Testis (tissue), 3 donors: Measurements from ENCODE around the gene ACBD4. TPM values are rescaled to one million over a fixed set of nuclear protein-coding genes. Genes with fewer than 3 reads are reported as not detected.
"Not testable (repeated sequence)": the region's sequence is repeated elsewhere in the genome, so short reads cannot be mapped to it uniquely, and the experiment has no call there.

Experiments used
- DNase-seq: peaks from one replicate; pipeline ENCODE4 v3.0.0-alpha.2; 2019
- H3K27ac ChIP-seq, 2 donors: fragments of 200-600 bp; sonication (generic); one replicate each; pipeline ENCODE4 v1.5.1; 2019
- H3K27me3 ChIP-seq: fragments of 200-600 bp; sonication (generic); one replicate; pipeline ENCODE4 v1.5.1; 2019
- H3K36me3 ChIP-seq: fragments of 200-600 bp; sonication (generic); one replicate; pipeline ENCODE4 v1.5.1; 2017; ENCODE audit warnings: low read depth; ENCODE audit errors: missing control alignments
- H3K4me1 ChIP-seq: fragments of 200-600 bp; sonication (generic); one replicate; pipeline ENCODE4 v1.5.1; 2019
- H3K4me3 ChIP-seq, 2 donors: fragments of 200-600 bp; sonication (generic); one replicate each; pipeline ENCODE4 v1.5.1; 2017 to 2019
- H3K9me3 ChIP-seq: fragments of 200-600 bp; sonication (generic); one replicate; pipeline ENCODE4 v1.5.1; 2017
- CTCF ChIP-seq, 3 experiments: fragments of 450-650 bp in 2 of 3; fragments of 200-600 bp in 1 of 3; sonication (generic) in 1 of 3; IDR thresholded peaks; one replicate each; pipeline ENCODE4 v1.5.1; 2016 to 2019; ENCODE audit warnings: antibody characterized with exemption in 3 of 3, mild to moderate bottlenecking in 2 of 3, moderate library complexity in 1 of 3
- POLR2A ChIP-seq: fragments of 450-650 bp; IDR thresholded peaks from one replicate; pipeline ENCODE4 v1.6.1; 2017; ENCODE audit warnings: antibody characterized with exemption, mild to moderate bottlenecking, moderate library complexity
- whole genome bisulfite sequencing, 2 donors: methylation state at CpG; one replicate each; pipeline ENCODE4 v1.1.5; 2018; 5-methylcytosine and 5-hydroxymethylcytosine counted together
- intact Hi-C: fragments of 100-400 bp; cut with DNase I; formaldehyde crosslinking; loops from one replicate; pipeline ENCODE4 v1.15.1; 2023; ENCODE audit warnings: low total_unique reads
- polyA plus RNA-seq: library from polyadenylated mRNA; stranded (reverse); fragments of 350-450 nt; fragmentation: Illumina TruSeq; extraction: RNeasy Lipid Tissue Mini Kit (QIAGEN cat#74804); gene quantifications from one replicate; pipeline ENCODE4 v1.2.3, GENCODE V29; 2014; ENCODE audit warnings: low read depth, low replicate concordance; ENCODE audit not compliant: insufficient read depth
- total RNA-seq, 2 donors: library from RNA; depleted of rRNA; stranded (reverse); fragments of >200 nt; gene quantifications; one replicate each; pipeline ENCODE4 v1.2.3, GENCODE V29; 2016

Gene ACBD4
- total and polyA plus RNA-seq, 3 donors from 2014 or later: 7.5 to 9.1 (median 8.3) TPM

- H3K27me3 ChIP-seq: no peaks in the 10 kb centered on the region
- no peaks in the 10 kb centered on the region for H3K9me3 ChIP-seq
- WGBS, 2 donors: 87 to 89% methylated on average over 6 of the region's 6 CpGs
- intact Hi-C loops: loop anchor here (10.0 kb wide), 1 partner anchor 348 kb away; no protein-coding TSS in a partner anchor
- H3K4me3 ChIP-seq: no peak overlapping the region
- TF ChIP-seq POLR2A: no peak
- TF ChIP-seq CTCF (IDR thresholded peaks at IDR 0.05): no peak
- no peaks in the 10 kb centered on the region for H3K36me3 ChIP-seq
- H3K4me1 ChIP-seq: peaks cover 25% of the 10 kb centered on the region
- no peak for DNase-seq
- H3K27ac ChIP-seq: no peak overlapping the region
Observed at GRCh38 chr17:45123076-45123770, 12.3 kb upstream of the ACBD4 start.

- no peaks in the 10 kb centered on the region for H3K27me3 ChIP-seq
- peaks cover 34% of the 10 kb centered on the region for H3K4me1 ChIP-seq
- no peak overlapping the region for H3K27ac ChIP-seq
- TF ChIP-seq CTCF (IDR thresholded peaks at IDR 0.05) (no peak), POLR2A (no peak)
- no peak for DNase-seq
- H3K9me3 ChIP-seq: no peaks in the 10 kb centered on the region
- H3K36me3 ChIP-seq: no peaks in the 10 kb centered on the region
- no peak overlapping the region for H3K4me3 ChIP-seq
- 63 to 85% methylated on average over 8 to 15 of the region's 15 CpGs for WGBS, 2 donors
- intact Hi-C loops: loop anchor here (10.0 kb wide), 1 partner anchor 349 kb away; no protein-coding TSS in a partner anchor
Observed at GRCh38 chr17:45123930-45124796, 11.3 kb upstream of the ACBD4 start.

- not testable (repeated sequence) for H3K36me3 ChIP-seq, H3K4me3 ChIP-seq, DNase-seq, H3K27ac ChIP-seq, H3K9me3 ChIP-seq, H3K27me3 ChIP-seq
- 60 to 74% methylated on average over 5 of the region's 5 CpGs for WGBS, 2 donors
- peaks cover 40% of the 10 kb centered on the region for H3K4me1 ChIP-seq
- intact Hi-C loops: loop anchor here (10.0 kb wide), 1 partner anchor 350 kb away; no protein-coding TSS in a partner anchor
Observed at GRCh38 chr17:45124797-45125122, 10.7 kb upstream of the ACBD4 start.

GRCh38 chr17:45125509-45125908 is 10.0 kb upstream of the ACBD4 start:
- 92 to 96% methylated on average over 8 of the region's 8 CpGs for WGBS, 2 donors
- intact Hi-C loops: loop anchor here (10.0 kb wide), 1 partner anchor 351 kb away; no protein-coding TSS in a partner anchor
- Histone ChIP-seq H3K27me3 (no peaks in the 10 kb centered on the region), H3K9me3 (no peaks in the 10 kb centered on the region), H3K27ac (no peak overlapping the region), H3K36me3 (no peaks in the 10 kb centered on the region), H3K4me3 (no peak overlapping the region), H3K4me1 (peaks cover 45% of the 10 kb centered on the region)
- no peak for DNase-seq
- no peak for TF ChIP-seq CTCF (IDR thresholded peaks at IDR 0.05)
- TF ChIP-seq POLR2A: no peak

- TF ChIP-seq CTCF (IDR thresholded peaks at IDR 0.05): no peak
- no peak for TF ChIP-seq POLR2A
Observed at GRCh38 chr17:45127207-45127547, 8.3 kb upstream of the ACBD4 start.

More at GRCh38 chr17:45127207-45127547, 8.3 kb upstream of the ACBD4 start:
- Histone ChIP-seq H3K4me1 (peaks cover 54% of the 10 kb centered on the region), H3K9me3 (no peaks in the 10 kb centered on the region), H3K4me3 (no peak overlapping the region), H3K27ac (peak overlapping the region; percentile 62 to 98), H3K27me3 (no peaks in the 10 kb centered on the region), H3K36me3 (no peaks in the 10 kb centered on the region)
- intact Hi-C loops: loop anchor here (10.0 kb wide), 1 partner anchor 352 kb away; no protein-coding TSS in a partner anchor
- WGBS, 2 donors: 62 to 73% methylated on average over 4 to 8 of the region's 8 CpGs
- DNase-seq: no peak
